HCT116 (cell line): Measurements from ENCODE around the gene ERVFRD-1. TPM values are rescaled to one million over a fixed set of nuclear protein-coding genes. Genes with fewer than 3 reads are reported as not detected.

Experiments
- ATAC-seq: fragments of 200-7000 bp; cut with Tn5 transposase; 2 replicates; pipeline ENCODE4 v1.9.1; 2020; ENCODE audit warnings: mild to moderate bottlenecking, moderate library complexity
- BruUV-seq: library from RNA; stranded (reverse); fragments of 400-500 nt; replicated peaks from 2 replicates; lab custom pipeline; 2021; lab: Mats Ljungman, UMichigan
- CTCF ChIA-PET: fragments of 300-600 bp; sonication (Branson Sonifier 250); formaldehyde crosslinking; loops from one replicate; lab custom pipeline; 2021; ENCODE audit warnings: antibody characterized with exemption; lab: Charles Lee
- POLR2A ChIA-PET: fragments of 300-600, 350-600 bp; sonication (Branson Sonifier 250); formaldehyde crosslinking; loops from one replicate; lab custom pipeline; 2021; ENCODE audit warnings: antibody characterized with exemption; lab: Charles Lee
- RAD21 ChIA-PET, 2 experiments: fragments of 300-600 bp; sonication (Branson Sonifier 250); formaldehyde crosslinking; loops; one replicate each; lab custom pipeline; 2023; ENCODE audit warnings: low total read pairs in 2 of 2; ENCODE audit not compliant: uncharacterized antibody in 2 of 2, unreplicated experiment in 2 of 2, low non-redundant PET in 1 of 2; lab: Charles Lee
- DNase-seq: peaks from one replicate; pipeline ENCODE4 v3.0.0-alpha.2; 2010; ENCODE audit warnings: low read depth, low spot score
- H2AFZ ChIP-seq: fragments of 200-600 bp; shearing (Covaris generic), sonication (generic); 2 replicates; pipeline ENCODE4 v1.6.1; 2017; ENCODE audit warnings: low read depth, mixed run types, mixed read lengths, antibody characterized with exemption, low read length; ENCODE audit not compliant: poor library complexity, severe bottlenecking
- H3K27ac ChIP-seq: 2 replicates; pipeline ENCODE4 v1.5.1; 2012; ENCODE audit warnings: low read depth, low read length
- H3K27me3 ChIP-seq: fragments of 200-600 bp; sonication (generic); 2 replicates; pipeline ENCODE4 v1.6.1; 2016; ENCODE audit warnings: mixed run types, low read length, mixed read lengths; ENCODE audit not compliant: insufficient read depth
- H3K36me3 ChIP-seq, 2 experiments: fragments of 200-500 bp in 1 of 2; fragments of 200-600 bp in 1 of 2; sonication (Bioruptor generic) in 1 of 2; sonication (generic) in 1 of 2; 2 replicates each; pipeline versions ENCODE4 v1.5.1 to v1.6.1; 2014 to 2016; ENCODE audit warnings: low read length in 2 of 2, inconsistent platforms in 1 of 2, mixed read lengths in 1 of 2, mixed run types in 1 of 2; ENCODE audit not compliant: insufficient read depth in 2 of 2, control insufficient read depth in 1 of 2
- H3K4me1 ChIP-seq, 2 experiments: fragments of 200-600 bp in 1 of 2; sonication (generic) in 1 of 2; 2 replicates each; pipeline versions ENCODE4 v1.5.1 to v1.6.1; 2012 to 2017; ENCODE audit warnings: low read length in 2 of 2, inconsistent platforms in 1 of 2, mild to moderate bottlenecking in 1 of 2, mixed read lengths in 1 of 2, mixed run types in 1 of 2, moderate library complexity in 1 of 2; ENCODE audit not compliant: insufficient read depth in 2 of 2, control insufficient read depth in 1 of 2
- H3K4me2 ChIP-seq: fragments of 200-600 bp; sonication (generic); 2 replicates; pipeline ENCODE4 v1.6.1; 2017; ENCODE audit warnings: mixed run types, low read length, mixed read lengths
- H3K4me3 ChIP-seq, 2 experiments: fragments of 200-600 bp in 1 of 2; sonication (generic) in 1 of 2; replicated peaks in 1 of 2; 2 replicates each; pipeline ENCODE4 v1.5.1; 2011 to 2016; ENCODE audit warnings: low read length in 2 of 2, control low read depth in 1 of 2, low read depth in 1 of 2, mild to moderate bottlenecking in 1 of 2, mixed read lengths in 1 of 2, mixed run types in 1 of 2
- H3K79me2 ChIP-seq: fragments of 200-600 bp; sonication (generic); 2 replicates; pipeline ENCODE4 v1.6.1; 2017; ENCODE audit warnings: mild to moderate bottlenecking, mixed run types, low read length, moderate library complexity, mixed read lengths; ENCODE audit not compliant: insufficient read depth
- H3K9ac ChIP-seq: fragments of 200-600 bp; sonication (generic); 2 replicates; pipeline ENCODE4 v1.6.1; 2016; ENCODE audit warnings: low read length, mixed read lengths
- H3K9me2 ChIP-seq: fragments of 200-600 bp; sonication (generic), shearing (Covaris generic); 2 replicates; pipeline ENCODE4 v1.6.1; 2017; ENCODE audit warnings: mixed run types, mild to moderate bottlenecking, moderate library complexity; ENCODE audit not compliant: insufficient read depth
- H3K9me3 ChIP-seq, 2 experiments: fragments of 200-500 bp in 1 of 2; fragments of 200-600 bp in 1 of 2; sonication (Bioruptor generic) in 1 of 2; sonication (generic) in 1 of 2; 2 replicates each; pipeline ENCODE4 v1.6.1; 2014 to 2017; ENCODE audit warnings: low read length in 2 of 2, mixed read lengths in 2 of 2, inconsistent platforms in 1 of 2, low read depth in 1 of 2, mild to moderate bottlenecking in 1 of 2, mixed run types in 1 of 2, moderate library complexity in 1 of 2; ENCODE audit not compliant: control insufficient read depth in 1 of 2, insufficient read depth in 1 of 2
- H4K20me1 ChIP-seq: fragments of 200-600 bp; sonication (generic), shearing (Covaris generic); 2 replicates; pipeline ENCODE4 v1.6.1; 2017; ENCODE audit warnings: mixed run types, mild to moderate bottlenecking, moderate library complexity; ENCODE audit not compliant: insufficient read depth
- CBX3 ChIP-seq: IDR thresholded peaks from 2 replicates; pipeline ENCODE4 v1.6.1; 2012; ENCODE audit warnings: low read depth
- CTCF ChIP-seq, 3 experiments: fragments of 200-600 bp in 1 of 3; sonication (generic) in 1 of 3; IDR thresholded peaks in 2 of 3; conservative IDR thresholded peaks in 1 of 3; 2 replicates each; pipeline ENCODE4 v1.5.1; 2012 to 2017; ENCODE audit warnings: low read depth in 2 of 3, low read length in 2 of 3, antibody characterized with exemption in 1 of 3, borderline replicate concordance in 1 of 3, control low read depth in 1 of 3, mild to moderate bottlenecking in 1 of 3, mixed read lengths in 1 of 3, mixed run types in 1 of 3, moderate library complexity in 1 of 3; ENCODE audit not compliant: insufficient read depth in 1 of 3
- ELF1 ChIP-seq: IDR thresholded peaks from 2 replicates; pipeline ENCODE4 v1.6.1; 2012; ENCODE audit warnings: low read depth, borderline replicate concordance
- MAX ChIP-seq: IDR thresholded peaks from 2 replicates; pipeline ENCODE4 v1.6.1; 2012
- REST ChIP-seq: IDR thresholded peaks from 2 replicates; pipeline ENCODE4 v1.6.1; 2012; ENCODE audit warnings: low read depth
- SP1 ChIP-seq: IDR thresholded peaks from 2 replicates; pipeline ENCODE4 v1.6.1; 2012; ENCODE audit warnings: low read depth
- ZFX ChIP-seq: fragments of 450-650 bp; IDR thresholded peaks from 2 replicates; pipeline ENCODE4 v1.6.1; 2017
- intact Hi-C: fragments of 100-400 bp; cut with micrococcal nuclease; formaldehyde crosslinking; loops from 2 replicates; pipeline ENCODE4 v1.10.0; 2022
- total RNA-seq: library from RNA; stranded (reverse); gene quantifications from one replicate; pipeline ENCODE4 v1.2.1, GENCODE V29; 2021; ENCODE audit not compliant: unreplicated experiment
- TF ChIP-seq, protein P1 (sequence below): IDR thresholded peaks from 2 replicates; pipeline ENCODE4 v1.6.1; 2011; ENCODE audit warnings: mild to moderate bottlenecking, low read length, moderate library complexity; ENCODE audit not compliant: insufficient replicate concordance; ENCODE audit errors: extremely low read depth

Gene ERVFRD-1
- total RNA-seq, 1 experiment from 2014 or later = not detected

DNA sequence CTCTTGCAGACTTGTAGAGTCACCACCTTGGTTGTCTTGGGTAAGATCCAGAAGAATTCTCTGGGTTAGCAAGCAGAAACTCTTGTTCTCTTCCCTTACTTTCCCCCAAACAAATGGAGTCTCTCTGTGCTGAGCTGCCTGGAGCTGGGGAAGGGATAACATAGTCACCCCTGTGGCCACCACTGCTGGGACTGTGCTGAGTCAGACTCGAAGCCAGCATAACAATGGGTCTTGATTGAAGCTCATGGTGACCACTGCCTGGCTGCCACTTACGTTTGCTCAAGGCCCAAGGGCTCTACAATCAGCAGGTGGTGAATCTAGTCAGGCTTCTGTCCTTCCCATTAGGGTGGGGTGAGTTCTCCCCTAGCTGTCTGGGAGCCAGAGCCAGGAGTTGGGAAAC is 15.4 kb upstream of the ERVFRD-1 start (continued):
- TF ChIP-seq REST = no peak
- no peak for TF ChIP-seq ZFX
- no peak for TF ChIP-seq ELF1

DNA sequence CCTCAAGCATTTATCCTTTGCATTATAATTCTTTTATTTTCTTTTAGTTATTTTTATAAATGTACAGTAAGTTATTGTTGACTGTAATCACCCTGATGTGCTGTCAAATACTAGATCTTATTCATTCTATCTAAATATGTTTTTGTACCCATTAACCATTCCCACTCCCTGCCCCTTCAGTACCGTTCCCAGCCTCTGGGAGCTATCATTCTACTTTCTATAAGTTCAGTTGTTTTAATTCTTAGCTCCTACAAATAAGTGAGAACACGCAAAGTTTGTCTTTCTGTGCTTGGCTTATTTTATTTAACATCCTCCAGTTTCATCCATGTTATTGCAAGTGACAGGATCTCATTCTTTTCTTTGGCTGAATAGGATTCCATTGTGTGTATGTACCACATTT is 12.5 kb upstream of the ERVFRD-1 start:
- ChIA-PET RAD21 (no interaction called here), CTCF (interaction anchor here (1.5 kb wide), 1 partner anchor 30 kb away, joined by 4 read pairs; the partner anchor contains the start of gene SMIM13), POLR2A (no interaction called here)
- intact Hi-C loops = no loop called here
- H3K27me3 ChIP-seq = no peaks in the 10 kb centered on the region
- H2AFZ ChIP-seq = no peak overlapping the region
- H3K4me3 ChIP-seq = no peak overlapping the region
- H3K4me1 ChIP-seq = peaks cover 10 to 17% of the 10 kb centered on the region in 2 experiments
- H3K27ac ChIP-seq = no peak overlapping the region
- H3K9ac ChIP-seq = no peak overlapping the region
- BruUV-seq = no TSS peak
- H3K9me2 ChIP-seq = no peaks in the 10 kb centered on the region
- DNase-seq = no peak
- TF ChIP-seq REST (no peak), CTCF (IDR thresholded peaks at IDR 0.05 in 2 of 3, conservative IDR thresholded peaks at IDR 0.05 in 1 of 3; ENCODE audit: borderline replicate concordance in 1 of 3, insufficient read depth in 1 of 3, low read depth in 2 of 3, low read length in 2 of 3) (peak in 2 of 3 experiments; percentile 35 to 44; a peak in 4 of 6 replicates), SP1 (no peak), MAX (no peak), ELF1 (no peak), CBX3 (no peak)
- TF ChIP-seq, protein P1, sequence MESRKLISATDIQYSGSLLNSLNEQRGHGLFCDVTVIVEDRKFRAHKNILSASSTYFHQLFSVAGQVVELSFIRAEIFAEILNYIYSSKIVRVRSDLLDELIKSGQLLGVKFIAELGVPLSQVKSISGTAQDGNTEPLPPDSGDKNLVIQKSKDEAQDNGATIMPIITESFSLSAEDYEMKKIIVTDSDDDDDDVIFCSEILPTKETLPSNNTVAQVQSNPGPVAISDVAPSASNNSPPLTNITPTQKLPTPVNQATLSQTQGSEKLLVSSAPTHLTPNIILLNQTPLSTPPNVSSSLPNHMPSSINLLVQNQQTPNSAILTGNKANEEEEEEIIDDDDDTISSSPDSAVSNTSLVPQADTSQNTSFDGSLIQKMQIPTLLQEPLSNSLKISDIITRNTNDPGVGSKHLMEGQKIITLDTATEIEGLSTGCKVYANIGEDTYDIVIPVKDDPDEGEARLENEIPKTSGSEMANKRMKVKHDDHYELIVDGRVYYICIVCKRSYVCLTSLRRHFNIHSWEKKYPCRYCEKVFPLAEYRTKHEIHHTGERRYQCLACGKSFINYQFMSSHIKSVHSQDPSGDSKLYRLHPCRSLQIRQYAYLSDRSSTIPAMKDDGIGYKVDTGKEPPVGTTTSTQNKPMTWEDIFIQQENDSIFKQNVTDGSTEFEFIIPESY = no peak
- H4K20me1 ChIP-seq = peaks cover 3% of the 10 kb centered on the region; the same call in 1 of the 2 replicates
- no peak overlapping the region for H3K4me2 ChIP-seq
- peak; percentile 50; the same call in 1 of the 2 replicates for ATAC-seq
- no peaks in the 10 kb centered on the region for H3K36me3 ChIP-seq
- H3K9me3 ChIP-seq = no peaks in the 10 kb centered on the region
- H3K79me2 ChIP-seq = peaks cover 73% of the 10 kb centered on the region
